RPMI7951 (cell line): ENCODE results near the gene ETFBKMT. TPM values are rescaled to one million over a fixed set of nuclear protein-coding genes. Genes with fewer than 3 reads are reported as not detected.

ENCODE experiments used
- DNase-seq: peaks from one replicate; pipeline ENCODE4 v3.0.0-alpha.2; 2012; ENCODE audit warnings: low read depth
- total RNA-seq: library from RNA; depleted of rRNA; stranded (reverse); fragments of >200 nt; shearing (Covaris generic); gene quantifications from 2 replicates; pipeline ENCODE4 v1.2.3, GENCODE V29; 2014; rRNA removed

The ETFBKMT gene
- total RNA-seq = 1.4 and 2.3 TPM in 2 replicates

- DNase-seq = peak; percentile 95
Measured at GRCh38 chr12:31659087-31659942, at the start of gene ETFBKMT. Gene ETFBKMT, plus strand, starts transcription at chr12:31659688. Its CDS starts 2,266 bp downstream, at chr12:31661954.

- no peak for DNase-seq
Measured at GRCh38 chr12:31612819-31613218, 46.7 kb upstream of the ETFBKMT start.

DNA sequence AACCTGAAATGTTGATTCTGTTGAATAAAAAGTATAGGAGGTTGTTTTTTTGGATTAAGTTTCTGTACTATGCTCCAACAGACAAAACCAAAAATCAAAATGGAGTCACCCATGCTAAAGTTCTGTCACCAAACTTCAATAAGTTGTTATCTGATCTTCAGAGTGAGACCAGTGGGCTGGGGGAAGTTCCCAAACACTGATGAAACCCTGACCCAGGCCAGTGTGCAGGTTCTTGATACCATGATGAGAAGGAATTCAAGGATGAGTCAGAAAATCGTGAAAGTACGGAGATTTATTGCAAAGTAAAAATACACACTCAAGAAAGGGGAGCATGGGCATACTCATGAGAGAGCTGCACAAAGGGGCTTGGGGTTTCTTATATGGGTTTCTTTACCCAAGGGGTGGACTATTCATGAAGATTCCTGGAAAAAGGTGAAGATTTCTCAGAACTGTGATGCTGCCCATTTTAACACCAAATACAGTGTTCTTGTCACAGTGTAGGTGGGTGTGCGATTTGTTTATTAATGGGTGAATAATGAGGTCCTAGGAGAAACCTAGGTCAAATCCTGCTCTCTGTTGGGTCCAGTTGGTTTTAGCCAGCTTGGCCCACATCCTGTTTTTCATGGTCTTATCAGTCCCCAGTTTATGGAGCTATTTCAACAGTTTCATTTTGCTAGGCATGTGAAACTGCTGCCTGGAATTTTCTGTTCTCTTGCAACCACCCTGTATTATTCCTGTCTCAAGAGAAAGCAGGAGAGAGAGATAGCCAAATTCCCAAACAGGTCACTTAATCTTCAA is 41.1 kb upstream of the ETFBKMT start:
- peak; percentile 6 for DNase-seq

GRCh38 chr12:31620311-31620710 is 39.2 kb upstream of the ETFBKMT start:
- DNase-seq = no peak

GRCh38 chr12:31622038-31622437 is 37.5 kb upstream of the ETFBKMT start:
- no peak for DNase-seq

DNA sequence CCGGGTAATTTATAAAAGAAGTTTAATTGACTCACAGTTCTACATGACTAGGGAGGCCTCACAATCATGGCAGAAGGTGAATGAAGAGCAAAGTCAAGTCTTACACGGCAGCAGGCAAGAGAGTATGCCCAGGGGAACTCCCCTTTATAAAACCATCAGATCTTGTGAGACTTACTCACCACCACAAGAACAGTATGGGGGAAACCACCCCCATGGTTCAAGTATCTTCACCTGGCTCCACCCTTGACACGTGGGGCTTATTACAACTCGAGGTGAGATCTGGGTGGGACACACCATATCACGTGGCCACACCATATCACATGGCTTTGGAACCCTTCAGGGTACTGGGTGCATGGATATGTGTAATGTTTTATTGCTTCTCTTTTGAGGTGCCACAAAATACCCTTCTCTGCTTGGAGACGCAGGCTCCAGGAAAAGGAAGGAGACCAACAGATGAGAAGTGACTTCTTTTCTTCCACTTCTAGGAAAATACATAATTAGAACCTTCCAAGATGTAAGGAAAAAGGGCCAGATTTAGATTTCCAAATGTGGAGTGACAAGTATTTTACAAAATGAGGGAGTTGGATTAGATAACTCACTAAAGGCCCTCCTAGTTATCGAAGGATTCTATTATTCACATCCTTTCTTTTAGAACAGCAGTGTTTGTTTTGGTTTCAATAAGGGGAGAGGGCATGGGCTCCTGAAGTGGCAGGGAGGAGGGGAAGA is 33.1 kb upstream of the ETFBKMT start:
- no peak for DNase-seq

- DNase-seq = no peak
Measured at GRCh38 chr12:31627456-31628054, 31.9 kb upstream of the ETFBKMT start.

- DNase-seq = peak; percentile 74
Measured at GRCh38 chr12:31629756-31630732, 29.4 kb upstream of the ETFBKMT start.

DNA sequence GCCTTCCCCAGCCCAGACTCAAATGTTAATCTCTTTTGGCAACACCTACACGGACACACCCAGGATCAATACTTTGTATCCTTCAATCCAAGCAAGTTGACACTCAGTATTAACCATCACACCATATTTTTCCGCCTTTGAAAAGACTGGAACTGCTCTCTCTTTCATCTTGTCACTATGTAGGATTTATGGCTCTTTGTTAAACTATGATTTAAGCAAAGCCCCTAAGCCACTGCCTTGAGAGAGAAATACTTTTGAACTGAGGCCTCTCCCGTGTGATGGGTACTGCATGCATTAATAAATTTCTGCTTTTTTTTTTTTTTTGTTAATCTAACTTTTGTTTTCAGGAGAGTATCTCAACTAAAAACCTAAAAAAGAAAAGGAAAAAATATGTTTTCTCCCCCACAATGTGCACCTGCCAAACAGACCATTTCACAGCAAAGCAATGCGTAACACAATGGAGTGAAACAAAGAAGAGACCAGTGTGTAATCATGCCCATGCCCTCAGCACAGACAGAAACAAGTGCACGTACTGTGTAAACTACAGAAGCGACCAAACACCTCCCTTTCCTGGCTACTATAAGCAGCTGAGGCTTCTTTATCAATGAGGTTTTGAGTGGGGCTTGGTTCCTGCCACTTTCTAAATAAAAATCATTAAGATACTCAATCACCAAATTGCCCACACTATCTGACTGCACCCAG is 28.3 kb upstream of the ETFBKMT start:
- DNase-seq = no peak

GRCh38 chr12:31631809-31632208 is 27.7 kb upstream of the ETFBKMT start:
- no peak for DNase-seq

GRCh38 chr12:31633464-31633863 is 26.0 kb upstream of the ETFBKMT start:
- no peak for DNase-seq

GRCh38 chr12:31634620-31635019 is 24.9 kb upstream of the ETFBKMT start:
- DNase-seq = no peak

DNA sequence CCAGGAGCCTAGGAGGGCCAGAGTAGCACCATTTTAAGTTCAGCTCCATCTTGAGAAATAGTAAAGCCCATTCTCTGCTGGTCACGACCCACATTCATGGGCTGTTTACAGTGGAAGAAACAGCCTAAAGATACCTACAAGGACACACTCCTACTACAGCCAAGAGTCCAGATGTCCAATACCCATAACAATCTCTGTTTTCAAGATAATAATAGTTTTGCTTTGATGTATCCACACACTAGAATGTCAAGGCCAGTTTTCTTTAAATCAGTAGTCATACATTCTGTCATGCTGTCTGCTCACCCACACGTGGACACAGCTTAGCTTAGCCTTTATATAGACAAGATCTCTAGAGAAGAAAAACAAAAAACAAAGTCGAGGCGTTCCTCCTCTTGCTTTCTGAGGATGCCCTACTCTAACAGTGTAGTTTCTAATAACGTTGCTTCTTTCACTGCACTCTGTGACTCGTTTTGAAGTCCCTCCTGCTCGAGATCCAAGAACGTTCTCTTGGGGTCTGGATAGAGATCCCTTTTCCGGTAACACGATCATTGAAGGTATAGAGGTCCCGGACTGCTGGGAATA is 17.9 kb upstream of the ETFBKMT start:
- no peak for DNase-seq

DNA sequence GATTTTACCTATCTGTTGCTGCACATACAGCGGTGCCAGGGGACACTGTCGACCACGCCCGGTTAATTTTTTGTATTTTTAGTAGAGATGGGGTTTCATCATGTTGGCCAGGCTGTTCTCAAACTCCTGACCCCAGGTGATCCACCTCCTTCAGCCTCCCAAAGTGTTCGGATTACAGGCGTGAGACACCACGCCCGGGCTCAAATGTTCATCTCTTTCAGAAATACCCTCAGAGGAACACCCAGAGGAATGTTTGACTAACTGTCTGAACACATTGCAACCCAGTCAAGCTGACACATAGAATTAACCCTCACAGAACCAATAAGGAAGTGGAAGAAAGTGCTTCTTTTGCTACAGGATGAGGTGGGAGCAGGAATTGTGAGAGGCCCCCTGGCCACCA is 15.0 kb upstream of the ETFBKMT start:
- DNase-seq = no peak

- DNase-seq = no peak
Measured at GRCh38 chr12:31645924-31646323, 13.6 kb upstream of the ETFBKMT start.

DNA sequence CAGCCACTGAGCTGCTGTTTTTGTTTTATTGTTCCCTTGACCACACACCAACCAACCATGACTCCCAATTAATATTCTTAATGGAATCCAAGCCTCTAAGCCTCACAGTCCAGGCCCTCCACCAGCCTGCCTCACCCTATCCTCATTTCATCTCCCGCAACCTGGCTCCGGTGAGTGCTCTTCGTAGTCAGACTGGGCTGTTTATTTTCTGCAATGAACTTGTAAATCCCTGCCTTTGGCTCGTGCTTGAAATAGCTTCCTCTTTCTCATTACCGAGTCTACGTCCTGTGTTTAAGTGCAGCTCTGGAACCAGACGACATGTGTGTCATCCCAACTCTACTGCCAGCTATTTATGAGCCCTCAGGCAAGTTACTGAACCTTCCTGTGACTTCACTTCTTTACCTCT is 12.4 kb upstream of the ETFBKMT start:
- DNase-seq = peak; percentile 65

- DNase-seq = peak; percentile 58
Measured at GRCh38 chr12:31650918-31651317, 8.6 kb upstream of the ETFBKMT start.

GRCh38 chr12:31651893-31652521 is 7.5 kb upstream of the ETFBKMT start:
- peak; percentile 85 for DNase-seq

- no peak for DNase-seq
Measured at GRCh38 chr12:31655208-31655607, 4.3 kb upstream of the ETFBKMT start.
